SK-N-DZ (cell line): ENCODE data around the gene CEACAM7. TPM values are rescaled to one million over a fixed set of nuclear protein-coding genes. Genes with fewer than 3 reads are reported as not detected.
"Not testable (repeated sequence)": the region's sequence is repeated elsewhere in the genome, so short reads cannot be mapped to it uniquely, and the experiment has no call there.

Experiments used
- DNase-seq: peaks from one replicate; pipeline ENCODE4 v3.0.0-alpha.2; 2015; ENCODE audit warnings: low spot score
- polyA plus RNA-seq, 2 experiments: library from polyadenylated mRNA; depleted of rRNA; stranded (reverse); fragments of >200 nt; gene quantifications; 2 replicates each; pipeline ENCODE4 v1.2.3, GENCODE V29; 2014

Gene CEACAM7
- not detected in 2 replicates for polyA plus RNA-seq (2014; cell fraction: cytosol; rRNA removed)
- not detected in 2 replicates for polyA plus RNA-seq (2014; cell fraction: nucleus; rRNA removed)

DNA sequence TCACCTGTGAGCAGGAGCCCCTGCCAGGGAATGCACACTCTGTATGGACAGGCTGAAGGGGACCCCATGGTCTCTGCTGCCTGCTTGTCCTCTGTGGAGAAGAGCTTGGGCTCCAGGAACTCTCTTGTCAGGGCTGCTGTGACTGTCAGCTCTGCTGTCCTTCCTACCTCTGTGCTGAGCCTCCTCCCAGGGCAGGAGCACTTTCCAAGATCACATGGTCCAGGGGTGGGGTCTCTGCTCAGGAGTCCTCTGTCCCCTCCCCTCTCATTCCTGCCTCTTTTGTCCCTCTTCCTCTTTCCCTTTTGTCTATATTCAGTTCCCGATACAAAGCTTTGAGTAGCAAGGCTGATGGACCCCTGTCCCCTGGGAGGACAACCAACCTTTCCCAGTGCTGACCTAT, at the start of gene CEACAM7:
Gene CEACAM7 (minus strand): TSS at position 173 of the 400 bp plus-strand sequence. CDS start 105 bp downstream, at position 68.
- DNase-seq, result no peak

DNA sequence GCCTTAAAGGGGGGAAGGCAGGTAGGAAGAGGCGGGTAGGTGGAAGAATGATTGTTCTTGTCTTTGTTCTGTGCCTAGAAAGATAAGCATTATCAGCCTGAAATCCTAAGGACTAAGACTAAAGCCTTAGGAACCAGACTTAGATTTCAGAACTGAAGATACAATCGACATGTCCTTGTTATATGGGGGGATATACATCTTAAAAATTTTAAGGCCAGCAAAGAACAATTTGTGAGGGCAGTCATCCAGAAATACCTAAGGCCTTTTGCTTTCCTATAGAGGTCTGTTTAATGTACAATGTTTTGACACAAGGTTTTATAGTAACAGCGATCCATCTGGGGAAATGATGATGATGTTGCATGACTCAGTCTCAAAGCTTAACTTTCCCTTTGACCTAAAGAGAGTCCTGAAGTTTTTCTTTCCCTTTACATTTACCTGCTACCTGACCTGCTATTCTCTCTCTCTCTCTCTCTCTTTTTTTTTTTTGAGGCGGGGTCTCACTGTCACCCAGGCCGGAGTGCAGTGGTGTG, 47.1 kb upstream of the CEACAM7 start:
- DNase-seq, result no peak

DNA sequence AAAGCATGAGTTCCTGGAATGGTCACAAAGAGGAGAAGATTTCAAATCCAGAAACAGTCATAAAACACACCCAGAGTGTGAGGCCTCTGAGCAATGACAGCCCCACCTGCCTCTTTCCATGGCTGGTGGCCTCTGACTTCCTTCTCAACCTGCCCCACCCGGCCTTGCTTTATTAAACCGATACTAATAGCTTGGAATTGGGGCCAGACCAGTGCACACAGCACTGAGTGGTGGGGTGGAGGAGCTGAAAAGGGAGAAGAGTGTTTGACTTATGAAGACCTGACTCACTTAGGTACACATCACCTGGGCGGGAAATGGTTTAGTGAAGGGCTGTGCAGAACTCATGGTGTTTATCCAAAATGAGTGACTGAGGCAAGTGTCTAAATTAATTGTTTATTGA, 46.5 kb upstream of the CEACAM7 start:
- DNase-seq, result no peak

DNA sequence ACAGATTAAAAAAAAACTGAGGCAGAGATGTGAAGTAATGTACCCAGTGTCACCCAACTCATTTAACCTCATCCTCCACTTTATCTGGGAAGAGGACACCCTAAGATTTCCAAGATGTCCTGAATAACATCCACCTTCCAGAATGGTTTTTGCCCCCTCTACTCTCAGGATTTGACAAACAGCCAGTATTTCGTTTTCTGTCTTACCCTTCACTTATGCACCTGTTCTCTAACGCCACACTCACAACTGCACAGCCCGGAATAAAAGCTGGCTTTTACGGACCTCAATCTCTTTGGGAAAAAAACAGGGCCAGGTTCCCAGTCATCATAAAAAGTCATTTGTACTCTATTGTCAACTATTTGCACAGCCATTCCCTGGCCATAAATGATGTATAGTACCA, 46.1 kb upstream of the CEACAM7 start:
- DNase-seq, result no peak

DNA sequence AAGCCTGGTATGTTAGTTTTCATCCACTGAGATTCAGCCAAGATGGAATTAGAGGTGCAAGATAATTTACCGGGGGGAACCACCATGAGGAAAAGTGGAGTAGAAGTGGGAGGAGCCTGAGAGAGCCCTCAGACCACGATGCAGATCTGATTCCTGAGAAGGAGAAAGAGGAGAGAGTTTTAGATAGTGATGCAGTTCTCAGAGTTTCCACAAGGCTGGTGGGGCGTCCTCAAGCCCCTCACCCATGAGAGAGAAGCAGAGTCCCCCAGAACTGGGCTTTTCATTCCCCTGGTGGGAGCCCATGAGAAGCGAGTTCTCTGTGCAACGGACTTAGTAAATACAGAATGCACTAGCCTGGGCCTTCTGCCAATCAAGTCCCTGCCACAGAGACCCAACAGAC, 38.4 kb upstream of the CEACAM7 start:
- DNase-seq, result no peak

DNA sequence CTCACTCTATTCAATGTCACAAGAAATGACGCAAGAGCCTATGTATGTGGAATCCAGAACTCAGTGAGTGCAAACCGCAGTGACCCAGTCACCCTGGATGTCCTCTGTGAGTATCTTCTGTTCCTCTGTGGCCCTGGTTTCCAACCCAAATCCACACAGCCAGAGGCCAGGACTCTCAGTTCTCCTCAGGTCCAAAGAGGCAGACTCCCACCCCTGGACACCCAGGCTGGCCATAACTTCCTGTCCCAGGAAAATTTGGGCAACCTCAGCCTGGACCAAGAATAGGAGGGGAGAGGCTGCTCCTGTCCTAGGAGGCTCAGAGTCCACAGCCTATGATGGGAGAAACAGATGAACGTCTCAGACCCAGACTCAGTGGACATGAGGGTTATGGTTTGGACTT, 32.0 kb upstream of the CEACAM7 start:
- DNase-seq, result no peak

DNA sequence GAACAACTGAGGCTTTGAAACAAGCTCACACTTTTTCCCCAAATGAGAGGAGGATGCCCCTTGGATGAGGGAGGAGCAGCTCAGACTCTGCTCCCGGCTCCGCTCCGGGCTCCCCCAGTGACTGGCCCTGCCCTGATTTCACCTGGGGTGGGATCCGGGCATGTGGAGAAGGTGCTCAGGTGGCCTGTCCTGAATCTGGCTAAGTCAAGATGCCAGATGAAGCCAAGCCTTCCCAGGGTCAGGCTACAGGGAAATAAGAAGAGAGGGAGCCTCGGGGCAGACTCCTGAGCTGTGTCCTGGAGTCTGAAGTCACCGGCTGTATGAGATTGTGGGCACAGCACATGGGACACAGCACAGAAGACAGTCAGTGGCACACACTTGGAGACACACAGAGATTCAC, 30.7 kb upstream of the CEACAM7 start:
- DNase-seq, result no peak

DNA sequence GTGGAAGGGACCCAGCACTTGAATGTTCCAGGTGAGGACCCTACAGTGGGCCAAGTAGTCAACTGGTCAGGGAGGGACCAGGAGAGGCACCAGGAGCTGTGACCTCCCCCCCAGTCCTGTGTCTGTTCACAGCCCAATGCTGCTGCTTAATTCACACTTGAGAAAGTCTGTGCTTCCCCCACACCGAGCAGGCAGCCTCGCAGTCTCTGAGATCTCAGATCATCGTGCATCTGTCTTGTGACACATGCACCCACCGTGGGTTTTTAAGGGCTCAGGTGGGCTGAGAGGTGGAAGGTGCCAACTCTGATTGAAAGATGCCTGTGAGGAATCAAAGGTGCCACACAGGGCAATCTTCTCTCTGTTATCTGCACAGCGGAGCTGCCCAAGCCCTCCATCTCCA, 26.5 kb upstream of the CEACAM7 start:
- no peak for DNase-seq

DNA sequence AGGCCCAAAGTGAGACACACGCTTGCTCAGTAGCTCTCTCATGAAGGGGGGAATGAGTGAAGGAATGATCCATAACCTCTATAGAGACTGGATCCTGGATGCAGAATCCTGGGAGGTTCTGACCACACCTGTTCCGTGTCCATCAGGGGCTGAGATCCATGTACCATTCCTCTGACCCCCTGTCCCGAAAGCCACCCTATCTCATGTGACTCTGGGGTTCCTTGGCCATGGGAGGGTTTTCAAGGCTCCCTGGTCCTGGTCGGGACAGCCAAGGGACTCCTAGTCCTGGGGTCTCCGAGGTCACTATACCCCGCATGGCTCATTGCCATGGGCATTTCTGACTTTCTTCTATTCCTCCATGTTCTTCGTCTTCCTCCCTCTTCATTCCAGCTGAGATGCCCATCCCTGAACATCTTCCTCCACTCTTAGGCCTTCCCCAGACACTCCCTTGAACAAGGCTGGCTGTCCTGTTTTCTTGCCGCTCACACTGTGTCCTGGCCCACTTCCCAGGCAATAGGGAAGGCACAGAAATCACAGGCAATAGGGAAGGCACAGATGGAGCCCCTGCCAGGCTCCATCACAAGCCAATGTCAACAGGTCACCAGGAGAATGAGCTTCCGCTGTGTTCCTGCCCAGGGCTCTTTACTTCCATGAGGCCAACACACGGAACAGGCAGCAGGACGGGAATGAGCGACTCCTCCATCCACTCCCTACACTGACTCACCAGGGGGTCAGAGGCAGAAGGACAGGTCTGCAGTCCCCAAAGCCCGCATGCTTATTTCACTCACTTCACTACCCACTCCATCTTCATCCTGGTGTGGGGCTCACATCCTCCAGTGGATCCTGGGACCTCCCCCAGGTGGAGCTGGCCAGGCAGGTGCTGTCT, 23.5 kb upstream of the CEACAM7 start:
- DNase-seq, result no peak

DNA sequence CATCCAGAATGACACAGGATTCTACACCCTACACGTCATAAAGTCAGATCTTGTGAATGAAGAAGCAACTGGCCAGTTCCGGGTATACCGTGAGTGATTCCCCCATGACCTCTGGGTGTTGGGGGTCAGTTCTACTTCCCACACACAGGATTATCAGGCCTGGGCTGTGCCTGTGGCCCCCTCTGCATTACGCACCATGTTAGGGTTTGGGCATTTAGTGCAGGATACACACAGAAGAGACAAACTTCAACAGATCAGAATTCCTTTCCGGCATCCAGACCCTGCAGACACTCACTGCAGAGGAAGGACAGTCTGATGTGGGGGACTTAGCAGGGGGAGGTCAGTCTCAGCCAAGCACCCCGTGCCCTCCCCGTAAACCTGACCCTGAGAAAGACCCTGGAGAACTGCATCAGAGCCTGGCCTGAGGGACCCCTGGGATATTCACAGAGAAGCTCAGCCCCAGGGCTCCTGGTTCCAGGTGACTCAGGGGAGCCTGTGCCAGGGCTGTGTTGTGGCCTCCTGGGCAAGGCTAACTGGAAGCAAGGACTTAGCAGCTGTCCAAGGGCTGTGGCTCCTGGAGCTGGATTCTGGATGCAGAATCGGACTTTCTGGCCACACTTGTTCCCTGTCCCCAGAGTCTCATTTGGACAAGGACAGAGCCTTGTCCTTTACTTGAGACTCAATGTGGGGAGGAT, 22.0 kb upstream of the CEACAM7 start:
- DNase-seq, result no peak

DNA sequence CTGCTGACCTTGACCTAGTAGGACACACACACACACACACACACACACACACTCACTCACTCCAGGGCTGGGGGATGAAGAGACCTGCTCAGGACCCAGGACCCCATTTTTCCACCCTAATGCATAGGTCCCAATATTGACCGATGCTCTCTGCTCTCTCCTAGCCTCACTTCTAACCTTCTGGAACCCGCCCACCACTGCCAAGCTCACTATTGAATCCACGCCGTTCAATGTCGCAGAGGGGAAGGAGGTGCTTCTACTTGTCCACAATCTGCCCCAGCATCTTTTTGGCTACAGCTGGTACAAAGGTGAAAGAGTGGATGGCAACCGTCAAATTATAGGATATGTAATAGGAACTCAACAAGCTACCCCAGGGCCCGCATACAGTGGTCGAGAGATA, 21.4 kb upstream of the CEACAM7 start:
- not testable (repeated sequence) for DNase-seq

DNA sequence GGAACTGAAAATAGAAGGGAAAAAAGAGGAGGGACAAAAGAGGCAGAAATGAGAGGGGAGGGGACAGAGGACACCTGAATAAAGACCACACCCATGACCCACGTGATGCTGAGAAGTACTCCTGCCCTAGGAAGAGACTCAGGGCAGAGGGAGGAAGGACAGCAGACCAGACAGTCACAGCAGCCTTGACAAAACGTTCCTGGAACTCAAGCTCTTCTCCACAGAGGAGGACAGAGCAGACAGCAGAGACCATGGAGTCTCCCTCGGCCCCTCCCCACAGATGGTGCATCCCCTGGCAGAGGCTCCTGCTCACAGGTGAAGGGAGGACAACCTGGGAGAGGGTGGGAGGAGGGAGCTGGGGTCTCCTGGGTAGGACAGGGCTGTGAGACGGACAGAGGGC, 20.4 kb upstream of the CEACAM7 start, which contains the start of gene CEACAM5:
Gene CEACAM5 (plus strand): TSS at position 146 of the 400 bp plus-strand sequence. CDS start 106 bp downstream, at position 252.
- no peak for DNase-seq

DNA sequence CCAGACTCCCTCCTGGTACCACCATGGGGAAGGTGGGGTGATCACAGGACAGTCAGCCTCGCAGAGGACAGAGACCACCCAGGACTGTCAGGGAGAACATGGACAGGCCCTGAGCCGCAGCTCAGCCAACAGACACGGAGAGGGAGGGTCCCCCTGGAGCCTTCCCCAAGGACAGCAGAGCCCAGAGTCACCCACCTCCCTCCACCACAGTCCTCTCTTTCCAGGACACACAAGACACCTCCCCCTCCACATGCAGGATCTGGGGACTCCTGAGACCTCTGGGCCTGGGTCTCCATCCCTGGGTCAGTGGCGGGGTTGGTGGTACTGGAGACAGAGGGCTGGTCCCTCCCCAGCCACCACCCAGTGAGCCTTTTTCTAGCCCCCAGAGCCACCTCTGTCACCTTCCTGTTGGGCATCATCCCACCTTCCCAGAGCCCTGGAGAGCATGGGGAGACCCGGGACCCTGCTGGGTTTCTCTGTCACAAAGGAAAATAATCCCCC, 19.9 kb upstream of the CEACAM7 start:
- no peak for DNase-seq

DNA sequence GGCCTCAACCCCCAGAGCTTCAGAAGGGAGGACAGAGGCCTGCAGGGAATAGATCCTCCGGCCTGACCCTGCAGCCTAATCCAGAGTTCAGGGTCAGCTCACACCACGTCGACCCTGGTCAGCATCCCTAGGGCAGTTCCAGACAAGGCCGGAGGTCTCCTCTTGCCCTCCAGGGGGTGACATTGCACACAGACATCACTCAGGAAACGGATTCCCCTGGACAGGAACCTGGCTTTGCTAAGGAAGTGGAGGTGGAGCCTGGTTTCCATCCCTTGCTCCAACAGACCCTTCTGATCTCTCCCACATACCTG, 19.4 kb upstream of the CEACAM7 start:
- DNase-seq, result no peak

DNA sequence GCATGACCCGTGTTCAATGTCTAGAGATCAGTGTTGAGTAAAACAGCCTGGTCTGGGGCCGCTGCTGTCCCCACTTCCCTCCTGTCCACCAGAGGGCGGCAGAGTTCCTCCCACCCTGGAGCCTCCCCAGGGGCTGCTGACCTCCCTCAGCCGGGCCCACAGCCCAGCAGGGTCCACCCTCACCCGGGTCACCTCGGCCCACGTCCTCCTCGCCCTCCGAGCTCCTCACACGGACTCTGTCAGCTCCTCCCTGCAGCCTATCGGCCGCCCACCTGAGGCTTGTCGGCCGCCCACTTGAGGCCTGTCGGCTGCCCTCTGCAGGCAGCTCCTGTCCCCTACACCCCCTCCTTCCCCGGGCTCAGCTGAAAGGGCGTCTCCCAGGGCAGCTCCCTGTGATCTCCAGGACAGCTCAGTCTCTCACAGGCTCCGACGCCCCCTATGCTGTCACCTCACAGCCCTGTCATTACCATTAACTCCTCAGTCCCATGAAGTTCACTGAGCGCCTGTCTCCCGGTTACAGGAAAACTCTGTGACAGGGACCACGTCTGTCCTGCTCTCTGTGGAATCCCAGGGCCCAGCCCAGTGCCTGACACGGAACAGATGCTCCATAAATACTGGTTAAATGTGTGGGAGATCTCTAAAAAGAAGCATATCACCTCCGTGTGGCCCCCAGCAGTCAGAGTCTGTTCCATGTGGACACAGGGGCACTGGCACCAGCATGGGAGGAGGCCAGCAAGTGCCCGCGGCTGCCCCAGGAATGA, 18.9 kb upstream of the CEACAM7 start:
- peak; percentile 59 for DNase-seq

DNA sequence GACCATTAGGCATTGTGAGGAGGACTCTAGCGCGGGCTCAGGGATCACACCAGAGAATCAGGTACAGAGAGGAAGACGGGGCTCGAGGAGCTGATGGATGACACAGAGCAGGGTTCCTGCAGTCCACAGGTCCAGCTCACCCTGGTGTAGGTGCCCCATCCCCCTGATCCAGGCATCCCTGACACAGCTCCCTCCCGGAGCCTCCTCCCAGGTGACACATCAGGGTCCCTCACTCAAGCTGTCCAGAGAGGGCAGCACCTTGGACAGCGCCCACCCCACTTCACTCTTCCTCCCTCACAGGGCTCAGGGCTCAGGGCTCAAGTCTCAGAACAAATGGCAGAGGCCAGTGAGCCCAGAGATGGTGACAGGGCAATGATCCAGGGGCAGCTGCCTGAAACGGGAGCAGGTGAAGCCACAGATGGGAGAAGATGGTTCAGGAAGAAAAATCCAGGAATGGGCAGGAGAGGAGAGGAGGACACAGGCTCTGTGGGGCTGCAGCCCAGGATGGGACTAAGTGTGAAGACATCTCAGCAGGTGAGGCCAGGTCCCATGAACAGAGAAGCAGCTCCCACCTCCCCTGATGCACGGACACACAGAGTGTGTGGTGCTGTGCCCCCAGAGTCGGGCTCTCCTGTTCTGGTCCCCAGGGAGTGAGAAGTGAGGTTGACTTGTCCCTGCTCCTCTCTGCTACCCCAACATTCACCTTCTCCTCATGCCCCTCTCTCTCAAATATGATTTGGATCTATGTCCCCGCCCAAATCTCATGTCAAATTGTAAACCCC, 17.5 kb upstream of the CEACAM7 start:
- no peak for DNase-seq

DNA sequence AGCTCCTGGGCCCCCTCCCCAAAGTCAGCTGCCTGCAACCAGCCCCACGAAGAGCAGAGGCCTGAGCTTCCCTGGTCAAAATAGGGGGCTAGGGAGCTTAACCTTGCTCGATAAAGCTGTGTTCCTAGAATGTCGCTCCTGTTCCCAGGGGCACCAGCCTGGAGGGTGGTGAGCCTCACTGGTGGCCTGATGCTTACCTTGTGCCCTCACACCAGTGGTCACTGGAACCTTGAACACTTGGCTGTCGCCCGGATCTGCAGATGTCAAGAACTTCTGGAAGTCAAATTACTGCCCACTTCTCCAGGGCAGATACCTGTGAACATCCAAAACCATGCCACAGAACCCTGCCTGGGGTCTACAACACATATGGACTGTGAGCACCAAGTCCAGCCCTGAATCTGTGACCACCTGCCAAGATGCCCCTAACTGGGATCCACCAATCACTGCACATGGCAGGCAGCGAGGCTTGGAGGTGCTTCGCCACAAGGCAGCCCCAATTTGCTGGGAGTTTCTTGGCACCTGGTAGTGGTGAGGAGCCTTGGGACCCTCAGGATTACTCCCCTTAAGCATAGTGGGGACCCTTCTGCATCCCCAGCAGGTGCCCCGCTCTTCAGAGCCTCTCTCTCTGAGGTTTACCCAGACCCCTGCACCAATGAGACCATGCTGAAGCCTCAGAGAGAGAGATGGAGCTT, 15.7 kb upstream of the CEACAM7 start:
- DNase-seq, result no peak

DNA sequence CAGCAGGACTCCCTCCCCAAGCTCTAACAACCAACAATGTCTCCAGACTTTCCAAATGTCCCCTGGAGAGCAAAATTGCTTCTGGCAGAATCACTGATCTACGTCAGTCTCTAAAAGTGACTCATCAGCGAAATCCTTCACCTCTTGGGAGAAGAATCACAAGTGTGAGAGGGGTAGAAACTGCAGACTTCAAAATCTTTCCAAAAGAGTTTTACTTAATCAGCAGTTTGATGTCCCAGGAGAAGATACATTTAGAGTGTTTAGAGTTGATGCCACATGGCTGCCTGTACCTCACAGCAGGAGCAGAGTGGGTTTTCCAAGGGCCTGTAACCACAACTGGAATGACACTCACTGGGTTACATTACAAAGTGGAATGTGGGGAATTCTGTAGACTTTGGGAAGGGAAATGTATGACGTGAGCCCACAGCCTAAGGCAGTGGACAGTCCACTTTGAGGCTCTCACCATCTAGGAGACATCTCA, 14.1 kb upstream of the CEACAM7 start:
- no peak for DNase-seq

DNA sequence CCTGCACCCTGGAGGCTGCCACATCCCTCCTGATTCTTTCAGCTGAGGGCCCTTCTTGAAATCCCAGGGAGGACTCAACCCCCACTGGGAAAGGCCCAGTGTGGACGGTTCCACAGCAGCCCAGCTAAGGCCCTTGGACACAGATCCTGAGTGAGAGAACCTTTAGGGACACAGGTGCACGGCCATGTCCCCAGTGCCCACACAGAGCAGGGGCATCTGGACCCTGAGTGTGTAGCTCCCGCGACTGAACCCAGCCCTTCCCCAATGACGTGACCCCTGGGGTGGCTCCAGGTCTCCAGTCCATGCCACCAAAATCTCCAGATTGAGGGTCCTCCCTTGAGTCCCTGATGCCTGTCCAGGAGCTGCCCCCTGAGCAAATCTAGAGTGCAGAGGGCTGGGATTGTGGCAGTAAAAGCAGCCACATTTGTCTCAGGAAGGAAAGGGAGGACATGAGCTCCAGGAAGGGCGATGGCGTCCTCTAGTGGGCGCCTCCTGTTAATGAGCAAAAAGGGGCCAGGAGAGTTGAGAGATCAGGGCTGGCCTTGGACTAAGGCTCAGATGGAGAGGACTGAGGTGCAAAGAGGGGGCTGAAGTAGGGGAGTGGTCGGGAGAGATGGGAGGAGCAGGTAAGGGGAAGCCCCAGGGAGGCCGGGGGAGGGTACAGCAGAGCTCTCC, 13.5 kb upstream of the CEACAM7 start:
- no peak for DNase-seq
